ENCODE results near the gene CCDC194.
"Not testable (repeated sequence)": the region's sequence is repeated elsewhere in the genome, so short reads cannot be mapped to it uniquely, and the experiment has no call there.

The CCDC194 gene

DNA sequence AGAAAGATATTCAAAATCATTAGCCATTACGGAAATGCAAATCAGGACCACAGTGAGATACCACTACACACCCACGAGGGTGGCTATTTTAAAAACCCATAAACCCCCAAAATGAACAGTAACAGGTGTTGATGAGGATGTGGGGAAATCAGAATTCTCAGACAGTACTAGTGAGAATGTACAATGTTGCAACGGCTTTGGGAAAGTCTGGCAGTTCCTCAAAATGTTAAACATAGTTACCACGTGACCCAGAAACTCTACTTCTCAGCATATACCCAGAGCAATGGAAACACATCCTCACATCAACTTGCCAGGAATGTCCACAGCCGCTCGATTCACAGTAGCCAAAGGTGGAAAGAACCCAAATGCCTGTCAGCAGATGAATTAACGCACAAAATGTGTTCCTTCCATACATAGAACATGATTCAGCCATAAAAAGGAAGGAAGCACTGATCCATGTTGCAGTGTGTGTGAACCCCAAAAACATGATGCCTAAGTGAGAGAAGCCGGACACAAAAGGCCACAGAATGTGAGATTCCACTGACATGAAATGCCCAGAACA, 23.9 kb downstream of the CCDC194 start:
- no peak for DNase-seq (ENCODE audit: low spot score)

DNA sequence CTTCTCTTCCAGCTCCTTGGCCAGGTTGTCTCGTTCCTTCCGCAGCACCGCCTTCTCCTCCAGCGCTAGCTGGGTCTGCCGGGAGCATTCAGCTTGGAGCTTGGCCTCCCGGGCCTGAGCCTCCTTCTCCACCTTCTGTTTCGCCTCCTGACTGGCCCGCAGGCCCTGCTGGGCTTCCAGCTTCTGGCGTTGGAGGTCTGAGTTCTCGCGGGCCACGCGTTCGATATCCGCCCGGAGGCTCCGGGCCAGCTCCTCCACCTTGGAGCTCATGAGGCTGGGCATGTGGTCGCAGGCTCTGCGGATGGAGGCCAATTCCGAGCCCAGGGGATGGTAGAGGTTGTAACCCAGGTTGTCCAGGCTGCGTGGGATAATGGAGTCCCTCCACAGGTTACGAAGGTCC, 28.6 kb downstream of the CCDC194 start:
- DNase-seq (ENCODE audit: low spot score): no peak

DNA sequence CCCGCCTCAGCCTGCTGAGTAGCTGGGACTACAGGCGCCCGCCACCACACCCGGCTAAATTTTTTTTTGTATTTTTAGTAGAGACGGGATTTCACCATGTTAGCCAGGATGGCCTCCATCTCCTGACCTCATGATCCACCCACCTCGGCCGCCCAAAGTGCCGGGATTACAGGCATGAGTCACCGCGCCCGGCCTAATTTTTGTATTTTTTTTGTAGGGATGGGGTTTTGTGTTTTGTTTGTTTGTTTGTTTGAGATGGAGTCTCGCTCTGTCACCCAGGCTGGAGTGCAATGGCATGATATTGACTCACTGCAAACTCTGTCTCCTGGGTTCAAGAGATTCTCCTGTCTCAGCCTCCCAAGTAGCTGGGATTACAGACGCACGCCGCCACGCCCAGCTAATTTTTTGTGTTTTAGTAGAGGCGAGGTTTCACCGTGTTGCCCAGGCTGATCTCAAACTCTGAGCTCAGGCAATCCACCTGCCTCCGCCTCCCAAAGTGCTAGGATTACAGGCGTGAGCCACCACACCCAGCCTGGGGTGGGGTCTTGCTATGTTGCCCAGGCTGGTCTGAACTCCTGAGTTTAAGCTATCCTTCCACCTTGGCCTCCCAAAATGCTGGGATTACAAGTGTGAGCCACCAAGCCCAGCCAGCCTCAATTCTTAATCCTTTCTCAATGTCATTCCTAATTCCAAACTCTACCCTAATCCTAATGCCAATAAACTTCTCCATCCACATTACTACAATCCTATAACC, 30.0 kb downstream of the CCDC194 start:
- DNase-seq (ENCODE audit: low spot score): not testable (repeated sequence)

DNA sequence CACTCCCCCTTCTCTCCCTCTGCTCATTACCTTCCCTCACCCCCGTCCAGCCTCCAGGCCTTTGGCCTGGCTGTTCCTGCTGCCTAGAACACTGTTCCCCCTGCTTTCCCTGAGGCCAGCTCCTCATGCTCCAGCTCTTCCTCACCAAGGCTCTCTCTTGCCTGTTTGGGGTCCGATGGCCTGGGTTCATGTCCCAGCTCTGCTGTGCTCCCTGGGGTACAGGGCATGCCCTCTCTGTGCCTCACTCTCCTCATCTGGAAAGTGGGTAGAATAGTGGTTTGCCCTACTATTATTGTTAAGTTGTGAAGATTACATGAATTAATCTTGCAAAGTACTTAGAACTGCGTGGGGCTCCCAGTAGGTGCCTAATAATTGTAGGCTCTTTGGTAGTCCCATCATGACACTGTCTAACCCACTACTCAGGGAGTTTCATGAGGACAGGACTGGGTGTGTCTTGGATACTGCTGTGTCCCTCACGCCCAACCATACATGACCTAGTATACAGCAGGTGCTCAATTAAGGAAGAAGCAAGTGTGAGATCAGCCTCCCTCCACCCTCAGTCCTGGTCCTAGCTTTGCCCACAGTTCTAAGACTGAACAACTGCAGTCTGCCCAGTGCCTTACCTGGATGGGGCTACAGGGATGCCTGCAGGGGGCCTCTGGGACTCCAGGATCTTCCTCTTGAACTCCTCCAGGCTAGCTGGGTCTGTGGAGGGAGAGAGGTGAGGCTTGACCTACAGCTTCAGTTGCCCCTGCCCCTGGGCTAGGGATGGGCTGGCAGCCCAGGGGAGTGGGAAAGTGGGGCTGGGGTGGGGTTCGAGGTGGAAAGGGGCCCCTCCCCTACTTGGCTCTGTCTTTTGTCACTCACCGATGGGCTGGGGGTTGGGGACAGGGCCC, 33.8 kb downstream of the CCDC194 start:
- no peak for DNase-seq (ENCODE audit: low spot score)

DNA sequence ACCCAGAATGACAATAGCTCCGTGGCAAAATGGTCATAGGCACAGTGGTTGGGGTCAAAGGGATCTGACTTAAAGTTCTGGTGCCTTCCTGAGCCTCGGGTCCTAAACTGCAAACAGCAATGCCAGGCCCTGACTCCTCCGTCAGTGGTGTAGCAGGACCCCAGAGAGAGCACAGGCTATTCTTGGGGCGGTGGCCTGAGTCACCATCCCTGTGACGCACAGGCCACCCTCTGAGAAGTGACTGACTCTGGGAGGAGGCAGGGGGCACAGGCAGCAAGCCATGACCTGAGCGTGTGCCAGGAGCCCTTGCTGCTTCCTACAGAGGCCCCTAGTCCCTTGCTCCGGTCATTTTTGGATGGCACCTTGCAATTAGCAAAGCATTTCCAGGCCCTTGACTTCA, 35.6 kb downstream of the CCDC194 start:
- DNase-seq (ENCODE audit: low spot score): no peak

DNA sequence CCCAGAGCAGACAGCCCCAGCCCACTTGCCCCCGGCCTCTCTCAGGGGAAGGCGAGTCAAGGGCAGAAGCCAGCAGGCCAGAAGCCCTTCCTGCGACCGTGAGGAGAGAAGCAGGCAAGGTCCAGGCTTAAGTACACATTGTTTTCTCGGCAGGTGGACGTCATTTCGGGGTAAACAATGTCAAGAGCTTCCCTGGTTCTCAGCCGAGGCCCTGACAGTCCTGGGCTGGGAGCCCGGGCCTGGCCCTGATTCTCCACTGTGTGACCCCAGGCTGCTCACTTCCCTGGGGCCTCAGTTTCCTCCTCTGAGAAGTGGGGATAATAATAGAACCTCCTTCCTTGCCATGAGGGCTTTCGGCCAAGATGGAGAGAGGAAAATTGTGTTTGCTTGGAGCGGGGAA, 36.3 kb downstream of the CCDC194 start:
- DNase-seq (ENCODE audit: low spot score): no peak

DNA sequence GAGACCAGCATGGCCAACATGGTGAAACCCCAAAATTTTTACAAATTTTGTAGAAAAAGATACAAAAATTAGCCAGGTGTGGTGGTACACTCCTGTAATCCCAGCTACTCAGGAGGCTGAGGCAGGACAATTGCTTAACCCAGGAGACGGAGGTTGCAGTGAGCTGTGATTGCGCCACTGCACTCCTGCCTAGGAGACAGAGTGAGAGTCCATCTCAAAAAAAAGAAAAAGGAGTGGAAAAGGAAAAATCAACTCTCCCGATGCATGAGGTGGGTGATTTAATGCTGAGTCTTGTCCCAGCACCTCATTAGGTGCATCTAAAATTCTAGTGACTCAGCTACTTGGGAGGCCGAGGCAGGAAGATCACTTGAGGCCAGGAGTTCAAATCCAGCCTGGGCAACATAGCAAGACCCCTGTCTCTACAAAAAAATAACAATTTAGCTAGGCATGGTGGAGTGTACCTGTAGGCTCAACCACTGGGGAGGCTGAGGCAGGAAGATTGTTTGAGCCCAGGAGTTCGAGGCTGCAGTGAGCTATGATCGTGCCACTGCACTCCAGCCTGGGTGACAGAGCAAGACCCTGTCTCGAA, 36.8 kb downstream of the CCDC194 start:
- no peak for DNase-seq (ENCODE audit: low spot score)

DNA sequence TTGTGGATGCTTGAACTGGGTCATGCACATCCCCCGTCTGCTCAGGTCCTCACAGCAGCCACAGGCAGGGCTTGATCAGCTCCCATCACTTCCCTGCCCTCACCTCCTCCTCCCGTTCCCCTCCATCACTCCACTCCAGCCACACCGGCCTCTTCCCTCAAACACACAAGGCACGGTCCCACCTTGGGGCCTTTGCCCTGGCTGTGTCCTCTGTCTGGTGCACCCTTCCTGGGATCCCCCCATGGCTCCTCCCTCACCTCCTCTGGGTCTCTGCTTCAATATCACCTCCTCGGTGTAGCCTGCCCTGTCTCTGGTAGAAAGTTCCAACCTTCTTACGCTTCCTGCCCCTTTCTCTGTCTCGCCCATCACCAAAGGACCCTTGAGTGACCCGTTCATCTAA, 40.6 kb downstream of the CCDC194 start:
- DNase-seq (ENCODE audit: low spot score): no peak

DNA sequence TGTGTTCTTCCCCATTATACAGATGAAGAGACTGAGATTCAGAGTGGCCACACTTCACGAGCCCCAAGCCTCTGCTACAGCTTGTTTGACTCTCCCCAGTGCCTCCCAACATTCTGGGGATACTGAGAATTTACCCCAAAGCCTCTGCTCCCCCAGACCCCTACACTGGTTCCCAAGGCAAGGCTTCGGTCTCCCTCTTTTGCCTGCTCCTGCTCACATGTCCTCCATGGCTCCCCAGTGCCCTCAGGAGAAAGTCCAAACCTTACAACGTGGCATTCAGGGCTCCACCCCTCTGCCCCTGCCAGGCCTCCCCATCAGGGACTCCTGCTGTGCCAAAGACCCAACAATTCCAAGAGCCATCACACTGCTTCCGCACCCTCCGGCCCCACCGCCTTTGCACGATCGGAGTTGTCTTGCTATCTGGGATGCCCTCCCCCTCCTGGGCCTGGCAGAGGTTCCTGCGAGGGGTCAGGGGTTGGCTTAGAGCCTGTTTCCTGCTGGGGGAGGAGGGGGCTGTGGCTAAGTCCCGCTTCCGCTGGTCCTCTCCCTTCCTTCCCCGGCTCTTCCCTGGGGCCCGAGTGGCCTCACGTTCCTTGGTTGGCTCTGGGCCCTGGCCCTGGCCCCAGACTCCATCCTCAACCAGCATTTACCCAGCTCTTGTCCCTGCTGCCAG, 41.3 kb downstream of the CCDC194 start:
- DNase-seq (ENCODE audit: low spot score): no peak

DNA sequence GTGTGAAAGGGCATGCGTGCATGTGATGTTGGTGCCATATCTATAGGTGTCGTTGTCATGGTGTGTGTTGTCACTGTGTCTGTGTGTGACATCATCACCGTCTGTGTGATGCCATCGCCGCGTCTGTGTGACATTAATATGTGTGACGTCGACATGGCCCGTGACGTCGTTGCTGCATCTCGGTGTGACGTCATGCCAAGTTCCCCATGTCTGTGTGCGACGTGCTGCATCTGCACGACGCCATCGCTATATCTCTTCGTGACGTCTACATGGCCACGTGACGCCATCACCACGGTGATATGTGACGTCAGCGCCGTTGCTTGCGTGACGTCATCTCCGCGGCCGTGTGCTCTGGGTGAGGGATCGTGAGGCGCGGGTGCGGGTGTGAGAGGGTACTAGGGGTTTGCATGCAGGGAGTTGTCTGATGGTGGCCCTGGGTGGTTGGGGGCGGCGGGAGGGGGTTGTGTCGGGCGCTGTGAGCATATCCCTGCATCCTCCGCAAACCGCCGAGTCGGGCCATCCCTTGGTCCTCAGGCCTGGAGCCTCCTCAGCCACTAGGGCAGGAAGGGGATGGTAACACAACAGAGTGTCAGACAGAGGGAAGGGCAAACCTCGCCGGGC, 42.1 kb downstream of the CCDC194 start:
- no peak for DNase-seq (ENCODE audit: low spot score)

DNA sequence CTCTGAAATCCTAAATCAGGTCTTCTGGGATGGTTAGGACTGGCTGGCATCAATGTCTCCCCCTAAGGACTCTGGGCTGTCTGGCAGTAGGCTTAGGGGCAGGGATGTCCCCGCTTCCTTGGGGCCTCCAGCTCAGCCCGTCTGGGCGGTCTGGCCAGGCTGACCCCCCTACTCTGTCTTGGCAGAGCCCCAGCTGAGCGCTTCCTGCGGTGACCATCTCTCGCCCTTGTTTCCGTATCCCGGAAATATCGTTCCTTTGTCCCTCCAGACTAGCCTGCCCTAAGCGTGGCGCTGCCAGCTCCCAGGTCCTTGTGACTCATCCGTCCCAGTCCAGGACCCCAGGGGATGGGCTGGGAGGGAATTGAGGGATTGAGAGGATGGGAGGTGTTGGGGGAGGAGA, 45.3 kb downstream of the CCDC194 start:
- no peak for DNase-seq (ENCODE audit: low spot score)

DNA sequence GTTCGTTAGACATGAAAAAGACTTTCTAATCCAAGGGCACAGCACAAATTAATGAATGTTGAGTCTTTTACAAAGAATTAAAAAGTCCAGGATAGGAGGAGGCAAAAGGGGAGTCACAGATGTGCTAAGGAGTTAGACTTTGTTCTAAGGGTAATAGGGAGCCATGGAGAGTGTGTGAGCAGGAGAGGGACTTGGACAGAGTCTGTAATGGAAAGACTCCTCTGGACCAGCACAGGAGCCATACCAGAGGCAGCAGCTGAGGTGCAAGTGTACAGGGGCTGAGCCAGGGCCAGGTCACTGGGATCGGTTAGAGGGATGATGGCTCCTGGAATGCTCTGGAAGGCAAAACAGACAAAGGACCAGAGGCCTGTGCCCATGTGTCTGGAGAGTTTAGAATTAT, 46.1 kb downstream of the CCDC194 start:
- DNase-seq (ENCODE audit: low spot score): no peak

DNA sequence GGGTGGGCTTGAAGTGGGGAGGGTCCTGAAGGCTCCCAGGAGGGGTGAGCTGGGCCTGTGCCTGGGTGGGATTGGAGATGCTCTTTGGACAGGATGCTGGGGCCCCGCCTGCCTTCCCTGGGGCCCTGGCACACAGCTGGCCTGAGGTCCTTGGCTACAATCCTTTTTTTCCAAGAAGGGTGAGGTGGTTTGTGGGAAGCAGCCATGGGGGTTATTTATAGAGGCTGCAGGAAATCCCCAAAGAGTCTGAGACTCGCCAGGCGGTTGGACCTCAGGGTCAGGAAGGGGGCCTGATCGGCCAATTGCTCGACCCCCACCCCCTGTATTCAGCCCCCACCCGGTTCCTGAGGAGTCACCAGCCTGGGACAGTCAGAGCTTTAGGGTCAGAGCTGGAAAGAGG, 46.6 kb downstream of the CCDC194 start:
- no peak for DNase-seq (ENCODE audit: low spot score)

DNA sequence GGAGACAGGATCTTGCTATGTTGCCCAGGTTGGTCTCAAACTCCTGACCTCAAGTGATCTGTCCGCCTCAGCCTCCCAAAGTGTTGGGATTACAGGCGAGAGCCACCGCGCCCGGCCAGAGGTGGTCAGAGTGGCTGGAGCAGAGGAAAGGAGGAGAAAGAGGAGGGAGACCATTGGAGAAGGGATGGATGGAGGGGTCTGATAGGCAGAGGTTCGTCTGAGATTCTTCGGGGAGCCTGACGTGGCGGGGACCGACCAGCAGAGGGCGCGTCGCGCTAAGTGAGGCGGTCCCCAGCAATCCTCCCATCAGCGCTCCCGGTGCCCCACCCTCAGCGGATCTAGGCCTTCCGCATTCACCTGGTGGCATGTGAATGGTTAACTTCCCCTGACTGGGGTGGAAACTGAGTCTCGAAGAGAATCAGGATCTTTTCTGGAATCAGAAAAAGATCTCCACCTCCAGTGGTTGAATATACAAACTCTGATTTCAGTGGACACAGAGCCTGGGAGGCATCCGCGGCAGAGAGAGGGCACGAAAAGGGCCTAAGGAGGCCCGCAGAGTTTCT, 47.8 kb downstream of the CCDC194 start:
- DNase-seq (ENCODE audit: low spot score): no peak

DNA sequence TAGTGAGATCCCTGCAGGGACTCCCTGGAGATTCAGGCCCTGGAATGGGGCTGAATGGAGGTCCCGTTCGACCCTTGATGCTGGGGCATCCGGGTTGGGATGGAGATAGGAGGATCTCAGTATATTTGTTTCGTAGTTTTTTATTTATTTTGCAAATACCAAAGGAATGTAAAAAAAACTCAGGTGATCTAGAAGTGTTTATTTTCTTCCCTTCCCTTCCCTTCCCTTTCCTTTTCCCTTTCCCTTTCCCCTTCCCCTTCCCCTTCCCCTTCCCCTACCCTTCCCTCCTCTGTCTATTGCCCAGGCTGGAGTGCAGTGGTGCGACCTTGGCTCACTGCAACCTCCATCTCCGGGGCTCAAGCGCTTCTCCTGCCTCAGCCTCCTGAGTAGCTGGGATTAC, 52.2 kb downstream of the CCDC194 start:
- no peak for DNase-seq (ENCODE audit: low spot score)

DNA sequence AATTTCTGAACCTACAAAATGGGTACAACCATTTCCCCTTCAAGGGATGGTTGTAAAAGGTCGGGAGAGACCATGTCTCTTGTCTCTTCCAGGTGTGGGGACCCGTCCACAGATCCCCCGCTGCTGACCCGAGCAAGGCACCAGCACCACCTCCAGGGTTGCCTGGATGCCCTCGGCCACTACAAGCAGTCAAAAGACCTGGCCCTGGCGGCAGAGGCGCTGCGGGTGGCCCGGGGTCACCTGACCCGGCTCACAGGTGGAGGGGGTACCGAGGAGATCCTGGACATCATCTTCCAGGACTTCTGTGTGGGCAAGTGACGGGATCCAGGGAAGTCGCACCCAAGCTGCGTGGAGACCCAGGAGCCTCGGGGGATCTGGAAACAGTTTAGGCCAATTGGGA, 52.6 kb downstream of the CCDC194 start:
- DNase-seq (ENCODE audit: low spot score): no peak

DNA sequence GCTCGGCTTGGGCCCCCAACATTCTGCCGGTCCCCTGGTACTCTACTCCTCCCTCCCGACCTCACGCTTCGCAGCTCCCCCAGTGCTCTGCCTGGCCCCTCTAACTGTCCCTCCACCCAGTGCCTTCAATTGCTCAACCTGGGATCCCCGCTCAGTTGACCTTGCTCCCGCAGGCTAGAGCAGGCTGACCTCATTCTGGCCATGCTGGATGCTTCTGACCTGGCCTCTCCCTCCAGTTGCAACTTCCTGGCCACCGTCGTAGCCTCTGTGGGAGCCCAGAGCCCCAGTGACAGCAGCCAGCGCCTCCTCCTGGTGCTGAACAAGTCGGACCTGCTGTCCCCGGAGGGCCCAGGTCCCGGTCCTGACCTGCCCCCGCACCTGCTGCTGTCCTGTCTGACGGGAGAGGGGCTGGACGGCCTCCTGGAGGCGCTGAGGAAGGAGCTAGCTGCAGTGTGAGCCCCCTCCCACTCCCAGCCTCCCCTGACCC, 53.1 kb downstream of the CCDC194 start:
- DNase-seq (ENCODE audit: low spot score): no peak

All from left forelimb (tissue), 1 donor.